Erythroblast (primary cell): Measurements from ENCODE around the gene TIMP1.

Experiments used
- GATA1 ChIP-seq: IDR thresholded peaks from 2 replicates; pipeline ENCODE4 v1.6.1; 2011; ENCODE audit warnings: low read depth, mild to moderate bottlenecking, control low read depth, low read length, moderate library complexity
- POLR2A ChIP-seq: IDR thresholded peaks from 2 replicates; pipeline ENCODE4 v1.6.1; 2011; ENCODE audit warnings: mild to moderate bottlenecking, low read length

DNA sequence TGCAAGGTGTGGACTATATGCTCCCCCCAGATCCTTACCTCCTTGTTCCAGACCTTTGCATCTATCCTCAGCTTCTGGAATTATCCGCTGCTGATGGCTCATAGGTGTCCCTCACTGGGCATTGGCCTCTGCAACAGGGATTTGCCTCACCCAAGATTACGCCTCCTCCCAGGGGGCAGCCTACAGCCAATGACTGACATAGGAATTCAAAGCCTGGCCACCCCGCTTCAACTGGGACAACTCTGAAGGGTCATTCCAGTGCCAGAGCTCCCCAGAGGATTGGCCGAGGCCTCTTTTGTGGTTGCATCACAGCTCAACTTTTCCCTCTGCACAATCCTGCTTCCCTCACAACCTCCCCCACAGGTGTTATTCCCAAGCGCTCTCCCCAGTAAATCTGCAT, 32.4 kb downstream of the TIMP1 start:
- TF ChIP-seq POLR2A (no peak), GATA1 (no peak)
